HepG2 (cell line): ENCODE results near the gene MAFB. TPM values are rescaled to one million over a fixed set of nuclear protein-coding genes. Genes with fewer than 3 reads are reported as not detected.
A peak's percentile ranks its signal among the peaks of the same experiment; 100 is the strongest.

Experiments
- CEBPB ChIP-seq: IDR thresholded peaks from 2 replicates; pipeline ENCODE4 v1.6.1; 2011; ENCODE audit warnings: low read depth, low read length, improper control_type of control experiment, borderline replicate concordance
- KLF12 ChIP-seq: sonication (generic); formaldehyde crosslinking; IDR thresholded peaks from 2 replicates; pipeline ENCODE4 v1.4.0; 2020; ENCODE audit warnings: missing genetic modification reagents, borderline replicate concordance
- POLR2G ChIP-seq: fragments of 200-400 bp; formaldehyde crosslinking; IDR thresholded peaks from 2 replicates; pipeline ENCODE4 v1.6.1; 2018; ENCODE audit warnings: mild to moderate bottlenecking, low read depth, low read length, moderate library complexity
- RAD21 ChIP-seq: fragments of 450-650 bp; formaldehyde crosslinking; IDR thresholded peaks from 2 replicates; pipeline ENCODE4 v1.5.0; 2020; ENCODE audit warnings: mild to moderate bottlenecking
- SMAD3 ChIP-seq: sonication (generic); formaldehyde crosslinking; IDR thresholded peaks from 2 replicates; pipeline ENCODE4 v1.4.0; 2020; ENCODE audit warnings: missing genetic modification reagents
- ZBTB7A ChIP-seq: sonication (generic); formaldehyde crosslinking; IDR thresholded peaks from 2 replicates; pipeline ENCODE4 v1.8.0; 2022; ENCODE audit warnings: mild to moderate bottlenecking, missing genetic modification reagents
- ZNF263 ChIP-seq: sonication (generic); formaldehyde crosslinking; IDR thresholded peaks from 2 replicates; pipeline ENCODE4 v1.4.0; 2020; ENCODE audit warnings: missing genetic modification reagents
- ZNF30 ChIP-seq: sonication (generic); formaldehyde crosslinking; IDR thresholded peaks from 2 replicates; pipeline ENCODE4 v1.5.0; 2020; ENCODE audit warnings: mild to moderate bottlenecking, missing genetic modification reagents
- ZNF720 ChIP-seq: sonication (generic); formaldehyde crosslinking; IDR thresholded peaks from 2 replicates; pipeline ENCODE4 v1.4.0; 2020; ENCODE audit warnings: missing genetic modification reagents
- ZNF776 ChIP-seq: sonication (generic); formaldehyde crosslinking; IDR thresholded peaks from 2 replicates; pipeline ENCODE4 v1.4.0; 2020; ENCODE audit warnings: mild to moderate bottlenecking, missing genetic modification reagents
- ZNF780A ChIP-seq: sonication (generic); formaldehyde crosslinking; IDR thresholded peaks from 2 replicates; pipeline ENCODE4 v1.8.0; 2022; ENCODE audit warnings: mild to moderate bottlenecking, missing genetic modification reagents, moderate library complexity
- ZSCAN31 ChIP-seq: sonication (generic); formaldehyde crosslinking; IDR thresholded peaks from 2 replicates; pipeline ENCODE4 v1.5.0; 2020; ENCODE audit warnings: low read depth, mild to moderate bottlenecking, missing genetic modification reagents
- polyA plus RNA-seq, 8 experiments: library from polyadenylated mRNA; depleted of rRNA in 3 of 8; stranded (reverse) in 7 of 8; unstranded in 1 of 8; fragments of >200 nt; fragmentation: Illumina TruSeq in 4 of 8; extraction: Trizol in 4 of 8; gene quantifications; 2 replicates each; pipeline versions ENCODE4 v1.2.1 to v1.2.3, GENCODE V29; 2011 to 2016; ENCODE audit warnings: low read depth in 4 of 8, missing spikeins in 1 of 8, mixed read lengths in 1 of 8; ENCODE audit not compliant: insufficient read depth in 1 of 8
- total RNA-seq, 5 experiments: library from RNA; depleted of rRNA; stranded (reverse); fragments of >200 nt; fragmentation: Illumina TruSeq; extraction: Trizol; gene quantifications; 2 replicates each; pipeline ENCODE4 v1.2.3, GENCODE V29; 2016; ENCODE audit warnings: low read depth in 1 of 5
- TF ChIP-seq, protein P1 (sequence below): sonication (generic); formaldehyde crosslinking; IDR thresholded peaks from 2 replicates; pipeline ENCODE4 v1.4.0; 2020; ENCODE audit warnings: mild to moderate bottlenecking, missing genetic modification reagents
- TF ChIP-seq, protein P2 (sequence below): IDR thresholded peaks from 2 replicates; pipeline ENCODE4 v1.6.1; 2016; ENCODE audit warnings: missing compliant biosample characterization, missing genetic modification reagents, borderline replicate concordance
- TF ChIP-seq, protein P3 (sequence below): IDR thresholded peaks from 2 replicates; pipeline ENCODE4 v1.6.1; 2016; ENCODE audit warnings: control low read depth
- TF ChIP-seq, protein P4 (sequence below): IDR thresholded peaks from 2 replicates; pipeline ENCODE4 v1.6.1; 2016; ENCODE audit warnings: low read depth, control low read depth
- TF ChIP-seq, protein P5 (sequence below): IDR thresholded peaks from 2 replicates; pipeline ENCODE4 v1.6.1; 2016; ENCODE audit warnings: low read depth, borderline replicate concordance

MAFB gene
- total and polyA plus RNA-seq, 2 of the 13 experiments (the other 11 are each of a cell fraction or from before 2014, with no cell fraction given): 0.08 to 0.11 TPM

DNA sequence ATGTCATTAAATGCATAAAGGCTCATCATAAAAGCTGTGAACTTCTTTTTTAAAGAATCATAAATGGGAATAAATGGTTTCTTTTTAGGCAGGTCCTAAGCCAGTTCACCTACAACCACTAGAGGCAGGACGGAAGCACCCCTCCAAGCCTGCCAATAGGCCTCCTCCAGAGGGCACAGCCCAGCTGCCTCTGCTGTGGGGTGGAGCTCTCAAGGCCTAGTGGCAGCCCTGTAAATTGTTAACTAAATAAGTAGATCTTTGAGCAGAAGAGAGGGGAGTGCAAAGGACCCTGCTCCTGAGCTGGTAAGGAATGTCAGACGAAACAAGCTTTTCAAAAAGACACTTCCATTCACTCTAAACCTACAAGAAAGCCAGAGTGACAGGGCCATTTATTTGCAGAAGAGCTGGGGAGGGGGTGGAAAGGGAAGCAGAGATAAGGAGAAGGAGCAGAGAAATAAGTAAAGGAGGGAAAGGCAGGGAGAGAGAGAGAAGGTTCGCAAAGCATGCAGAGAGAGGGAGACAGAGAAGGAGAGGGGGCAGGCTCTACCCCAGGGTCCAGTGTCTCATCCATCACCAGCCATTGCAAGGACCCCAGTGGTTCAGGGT, 18.0 kb upstream of the MAFB start (continued):
- TF ChIP-seq, protein P1, sequence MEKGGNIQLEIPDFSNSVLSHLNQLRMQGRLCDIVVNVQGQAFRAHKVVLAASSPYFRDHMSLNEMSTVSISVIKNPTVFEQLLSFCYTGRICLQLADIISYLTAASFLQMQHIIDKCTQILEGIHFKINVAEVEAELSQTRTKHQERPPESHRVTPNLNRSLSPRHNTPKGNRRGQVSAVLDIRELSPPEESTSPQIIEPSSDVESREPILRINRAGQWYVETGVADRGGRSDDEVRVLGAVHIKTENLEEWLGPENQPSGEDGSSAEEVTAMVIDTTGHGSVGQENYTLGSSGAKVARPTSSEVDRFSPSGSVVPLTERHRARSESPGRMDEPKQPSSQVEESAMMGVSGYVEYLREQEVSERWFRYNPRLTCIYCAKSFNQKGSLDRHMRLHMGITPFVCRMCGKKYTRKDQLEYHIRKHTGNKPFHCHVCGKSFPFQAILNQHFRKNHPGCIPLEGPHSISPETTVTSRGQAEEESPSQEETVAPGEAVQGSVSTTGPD (CRISPR knock-in tag): no peak
- no peak for TF ChIP-seq ZNF720
- TF ChIP-seq, protein P2, sequence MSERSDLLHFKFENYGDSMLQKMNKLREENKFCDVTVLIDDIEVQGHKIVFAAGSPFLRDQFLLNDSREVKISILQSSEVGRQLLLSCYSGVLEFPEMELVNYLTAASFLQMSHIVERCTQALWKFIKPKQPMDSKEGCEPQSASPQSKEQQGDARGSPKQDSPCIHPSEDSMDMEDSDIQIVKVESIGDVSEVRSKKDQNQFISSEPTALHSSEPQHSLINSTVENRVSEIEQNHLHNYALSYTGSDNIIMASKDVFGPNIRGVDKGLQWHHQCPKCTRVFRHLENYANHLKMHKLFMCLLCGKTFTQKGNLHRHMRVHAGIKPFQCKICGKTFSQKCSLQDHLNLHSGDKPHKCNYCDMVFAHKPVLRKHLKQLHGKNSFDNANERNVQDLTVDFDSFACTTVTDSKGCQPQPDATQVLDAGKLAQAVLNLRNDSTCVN (CRISPR knock-in tag): no peak
- peak; percentile 71; the same call in 1 of the 2 replicates for TF ChIP-seq ZNF780A
- TF ChIP-seq ZSCAN31 (CRISPR knock-in tag): 0 out of 2 replicates have a peak, but pooled peaks have one; percentile 27
- TF ChIP-seq ZNF776: no peak
- TF ChIP-seq ZNF263 (CRISPR knock-in tag): no peak
- TF ChIP-seq KLF12 (CRISPR knock-in tag): no peak
- TF ChIP-seq ZNF30 (CRISPR knock-in tag): no peak
- no peak for TF ChIP-seq POLR2G
- no peak for TF ChIP-seq SMAD3 (CRISPR knock-in tag)
- no peak for TF ChIP-seq ZBTB7A (CRISPR knock-in tag)
- TF ChIP-seq, protein P3, sequence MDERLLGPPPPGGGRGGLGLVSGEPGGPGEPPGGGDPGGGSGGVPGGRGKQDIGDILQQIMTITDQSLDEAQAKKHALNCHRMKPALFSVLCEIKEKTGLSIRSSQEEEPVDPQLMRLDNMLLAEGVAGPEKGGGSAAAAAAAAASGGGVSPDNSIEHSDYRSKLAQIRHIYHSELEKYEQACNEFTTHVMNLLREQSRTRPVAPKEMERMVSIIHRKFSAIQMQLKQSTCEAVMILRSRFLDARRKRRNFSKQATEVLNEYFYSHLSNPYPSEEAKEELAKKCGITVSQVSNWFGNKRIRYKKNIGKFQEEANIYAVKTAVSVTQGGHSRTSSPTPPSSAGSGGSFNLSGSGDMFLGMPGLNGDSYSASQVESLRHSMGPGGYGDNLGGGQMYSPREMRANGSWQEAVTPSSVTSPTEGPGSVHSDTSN (CRISPR knock-in tag): peak; percentile 11; the same call in 1 of the 2 replicates
- TF ChIP-seq RAD21 (CRISPR knock-in tag): peak; percentile 68; the same call in 1 of the 2 replicates
- TF ChIP-seq CEBPB: no peak
- TF ChIP-seq, protein P4, sequence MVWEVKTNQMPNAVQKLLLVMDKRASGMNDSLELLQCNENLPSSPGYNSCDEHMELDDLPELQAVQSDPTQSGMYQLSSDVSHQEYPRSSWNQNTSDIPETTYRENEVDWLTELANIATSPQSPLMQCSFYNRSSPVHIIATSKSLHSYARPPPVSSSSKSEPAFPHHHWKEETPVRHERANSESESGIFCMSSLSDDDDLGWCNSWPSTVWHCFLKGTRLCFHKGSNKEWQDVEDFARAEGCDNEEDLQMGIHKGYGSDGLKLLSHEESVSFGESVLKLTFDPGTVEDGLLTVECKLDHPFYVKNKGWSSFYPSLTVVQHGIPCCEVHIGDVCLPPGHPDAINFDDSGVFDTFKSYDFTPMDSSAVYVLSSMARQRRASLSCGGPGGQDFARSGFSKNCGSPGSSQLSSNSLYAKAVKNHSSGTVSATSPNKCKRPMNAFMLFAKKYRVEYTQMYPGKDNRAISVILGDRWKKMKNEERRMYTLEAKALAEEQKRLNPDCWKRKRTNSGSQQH (CRISPR knock-in tag): 0 out of 2 replicates have a peak, but pooled peaks have one; percentile 32
- TF ChIP-seq, protein P5, sequence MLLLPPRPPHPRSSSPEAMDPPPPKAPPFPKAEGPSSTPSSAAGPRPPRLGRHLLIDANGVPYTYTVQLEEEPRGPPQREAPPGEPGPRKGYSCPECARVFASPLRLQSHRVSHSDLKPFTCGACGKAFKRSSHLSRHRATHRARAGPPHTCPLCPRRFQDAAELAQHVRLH (CRISPR knock-in tag): peak; percentile 53; the same call in 1 of the 2 replicates
